HG03060 (cell line): ENCODE measurements around the gene PTPN11.
A peak's percentile ranks its signal among the peaks of the same experiment; 100 is the strongest.
"Not testable (repeated sequence)": the region's sequence is repeated elsewhere in the genome, so short reads cannot be mapped to it uniquely, and the experiment has no call there.

ENCODE experiments used
- ATAC-seq: cut with Tn5 transposase; IDR thresholded peaks from one replicate; pipeline ENCODE4 v1.9.1; 2021; ENCODE audit warnings: low read depth, moderate number of reproducible peaks; ENCODE audit not compliant: unreplicated experiment

PTPN11 gene

GRCh38 chr12:112447106-112447505 is 28.4 kb downstream of the PTPN11 start:
- ATAC-seq: no peak

GRCh38 chr12:112448165-112448564 is 29.4 kb downstream of the PTPN11 start:
- not testable (repeated sequence) for ATAC-seq

- no peak for ATAC-seq
Observed at GRCh38 chr12:112450725-112451124, 32.0 kb downstream of the PTPN11 start.

- ATAC-seq: no peak
Observed at GRCh38 chr12:112456029-112456428, 37.3 kb downstream of the PTPN11 start.

- ATAC-seq: not testable (repeated sequence)
Observed at GRCh38 chr12:112457142-112457541, 38.4 kb downstream of the PTPN11 start.

GRCh38 chr12:112458330-112458729 is 39.6 kb downstream of the PTPN11 start:
- ATAC-seq: no peak

- ATAC-seq: no peak
Observed at GRCh38 chr12:112458751-112459150, 40.0 kb downstream of the PTPN11 start.

- ATAC-seq: no peak
Observed at GRCh38 chr12:112463478-112463877, 44.7 kb downstream of the PTPN11 start.

GRCh38 chr12:112464605-112465004 is 45.9 kb downstream of the PTPN11 start:
- no peak for ATAC-seq

- ATAC-seq: no peak
Observed at GRCh38 chr12:112466011-112466422, 47.3 kb downstream of the PTPN11 start.

- no peak for ATAC-seq
Observed at GRCh38 chr12:112466835-112467234, 48.1 kb downstream of the PTPN11 start.

- no peak for ATAC-seq
Observed at GRCh38 chr12:112468046-112468445, 49.3 kb downstream of the PTPN11 start.

GRCh38 chr12:112473056-112473455 is 54.3 kb downstream of the PTPN11 start:
- ATAC-seq: no peak

GRCh38 chr12:112479413-112479812 is 60.7 kb downstream of the PTPN11 start:
- no peak for ATAC-seq

GRCh38 chr12:112480931-112481330 is 62.2 kb downstream of the PTPN11 start:
- no peak for ATAC-seq

GRCh38 chr12:112482733-112483132 is 64.0 kb downstream of the PTPN11 start:
- no peak for ATAC-seq

- ATAC-seq: no peak
Observed at GRCh38 chr12:112486361-112486760, 67.6 kb downstream of the PTPN11 start.

GRCh38 chr12:112488257-112488876 is 69.6 kb downstream of the PTPN11 start:
- no peak for ATAC-seq

- no peak for ATAC-seq
Observed at GRCh38 chr12:112489456-112489855, 70.7 kb downstream of the PTPN11 start.

GRCh38 chr12:112496496-112496895 is 77.7 kb downstream of the PTPN11 start:
- peak; percentile 47 for ATAC-seq

GRCh38 chr12:112498580-112498979 is 79.8 kb downstream of the PTPN11 start:
- ATAC-seq: no peak

- ATAC-seq: no peak
Observed at GRCh38 chr12:112503512-112503911, 84.8 kb downstream of the PTPN11 start.
